HUES48 (cell line): ENCODE measurements around the gene KCNK7.

Source experiments
- H3K27ac ChIP-seq: one replicate; pipeline ENCODE4 v1.7.0; 2013; ENCODE audit warnings: low read depth, low read length, inconsistent platforms
- H3K27me3 ChIP-seq: 2 replicates; pipeline ENCODE4 v1.6.1; 2013; ENCODE audit warnings: mild to moderate bottlenecking, low read length; ENCODE audit not compliant: control insufficient read depth, insufficient read depth
- H3K36me3 ChIP-seq: 2 replicates; pipeline ENCODE4 v1.6.1; 2013; ENCODE audit warnings: low read length; ENCODE audit not compliant: control insufficient read depth, insufficient read depth
- H3K4me1 ChIP-seq: 2 replicates; pipeline ENCODE4 v1.6.1; 2013; ENCODE audit warnings: mild to moderate bottlenecking, low read length; ENCODE audit not compliant: control insufficient read depth, insufficient read depth
- H3K4me3 ChIP-seq: 2 replicates; pipeline ENCODE4 v1.5.1; 2013; ENCODE audit warnings: mild to moderate bottlenecking, low read depth, low read length
- H3K9ac ChIP-seq: 2 replicates; pipeline ENCODE4 v1.6.1; 2013; ENCODE audit warnings: mild to moderate bottlenecking, low read depth, low read length, moderate library complexity
- H3K9me3 ChIP-seq: 2 replicates; pipeline ENCODE4 v1.6.1; 2013; ENCODE audit warnings: low read length; ENCODE audit not compliant: control insufficient read depth, insufficient read depth

Gene KCNK7

DNA sequence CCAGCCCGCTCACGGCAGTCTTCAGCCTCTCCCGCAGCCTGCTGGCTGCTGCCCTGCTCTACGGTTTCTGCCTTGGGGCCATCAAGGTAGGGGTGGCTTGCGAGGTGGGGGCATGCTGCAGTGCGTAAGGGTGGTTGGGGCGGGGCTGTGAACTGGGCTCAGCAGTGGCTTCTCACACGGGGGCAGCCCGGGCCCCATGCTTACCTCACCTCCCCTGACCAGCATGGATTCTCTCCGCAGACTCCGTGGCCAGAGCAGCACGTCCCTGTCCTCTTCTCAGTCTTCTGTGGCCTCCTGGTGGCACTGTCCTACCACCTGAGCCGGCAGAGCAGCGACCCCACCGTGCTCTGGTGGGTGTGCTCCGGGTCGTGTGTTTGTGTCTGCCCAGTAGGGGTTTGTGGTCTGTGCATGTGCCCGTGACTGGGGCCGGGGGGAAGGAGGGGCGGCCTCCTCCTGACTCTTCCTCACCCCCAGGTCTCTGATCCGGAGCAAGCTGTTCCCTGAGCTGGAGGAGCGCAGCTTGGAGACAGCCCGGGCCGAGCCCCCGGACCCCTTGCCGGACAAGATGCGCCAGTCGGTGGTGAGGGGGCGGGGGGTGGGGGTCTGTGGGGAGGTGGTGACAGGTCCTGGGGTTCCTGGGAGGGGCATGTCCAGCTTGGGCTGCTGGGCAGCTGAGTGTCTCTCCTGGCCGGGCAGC is 29.5 kb upstream of the KCNK7 start:
- H3K27me3 ChIP-seq, result no peaks in the 10 kb centered on the region
- no peak overlapping the region for H3K4me3 ChIP-seq
- no peaks in the 10 kb centered on the region for H3K4me1 ChIP-seq
- H3K9me3 ChIP-seq, result no peaks in the 10 kb centered on the region
- no peak overlapping the region for H3K9ac ChIP-seq
- no peak overlapping the region for H3K27ac ChIP-seq
- peaks cover 92% of the 10 kb centered on the region for H3K36me3 ChIP-seq

DNA sequence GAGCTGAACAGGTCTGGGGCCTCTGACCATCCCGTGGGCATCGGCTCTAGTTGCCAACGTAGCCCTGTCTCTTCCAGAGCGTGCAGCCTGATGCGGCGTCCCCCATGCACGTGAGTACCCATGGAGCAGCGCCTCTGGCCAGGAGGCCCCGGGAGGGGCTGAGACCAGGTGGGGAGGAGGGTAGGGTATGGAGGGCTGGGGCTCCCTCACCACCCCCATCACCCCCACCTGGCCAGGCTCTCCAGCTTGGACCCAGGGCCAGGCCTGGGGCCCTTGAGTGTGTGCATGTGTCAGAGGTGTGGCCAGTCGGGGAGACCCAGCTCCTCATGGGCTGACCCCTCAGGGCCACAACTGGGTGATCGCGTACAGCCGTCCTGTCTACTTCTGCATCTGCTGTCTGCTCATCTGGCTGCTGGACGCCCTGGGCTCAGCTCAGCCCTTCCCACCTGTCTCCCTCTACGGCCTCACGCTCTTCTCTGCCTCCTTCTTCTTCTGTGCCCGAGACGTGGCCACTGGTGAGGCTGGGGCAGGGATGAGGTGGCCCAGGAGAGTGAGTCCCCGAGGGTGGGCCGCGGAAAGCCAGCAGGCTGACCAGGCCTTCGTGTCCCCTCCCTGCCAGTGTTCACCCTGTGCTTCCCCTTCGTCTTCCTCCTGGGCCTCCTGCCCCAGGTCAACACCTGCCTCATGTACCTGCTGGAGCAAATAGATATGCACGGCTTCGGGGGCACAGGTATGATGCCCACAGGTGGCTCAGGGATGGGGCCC is 28.4 kb upstream of the KCNK7 start:
- Histone ChIP-seq H3K9ac (no peak overlapping the region), H3K4me1 (no peaks in the 10 kb centered on the region), H3K27me3 (no peaks in the 10 kb centered on the region), H3K9me3 (no peaks in the 10 kb centered on the region), H3K4me3 (no peak overlapping the region), H3K36me3 (peaks cover 92% of the 10 kb centered on the region), H3K27ac (no peak overlapping the region)

DNA sequence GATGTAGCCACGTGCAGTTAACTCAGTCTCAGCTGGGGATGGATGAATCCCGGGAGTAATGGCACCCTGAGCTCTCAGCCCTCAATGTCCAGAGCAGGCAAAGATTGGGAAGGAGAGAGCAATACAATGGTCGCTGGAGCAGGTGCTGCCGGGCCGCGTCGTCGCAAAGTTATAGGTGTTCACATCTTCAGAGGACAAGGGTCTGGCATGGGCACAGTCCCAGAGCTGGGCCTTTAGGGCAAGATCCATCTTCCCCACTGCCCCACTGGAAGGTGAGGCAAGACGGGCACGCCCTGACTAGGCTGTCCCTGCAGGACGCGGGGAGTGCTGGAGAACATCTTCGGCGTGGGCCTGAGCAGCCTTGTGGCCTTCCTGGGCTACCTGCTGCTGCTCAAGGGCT is 27.6 kb upstream of the KCNK7 start:
- H3K9ac ChIP-seq, result no peak overlapping the region
- H3K4me1 ChIP-seq, result no peaks in the 10 kb centered on the region
- H3K36me3 ChIP-seq, result peaks cover 93% of the 10 kb centered on the region
- no peak overlapping the region for H3K27ac ChIP-seq
- H3K27me3 ChIP-seq, result no peaks in the 10 kb centered on the region
- H3K9me3 ChIP-seq, result no peaks in the 10 kb centered on the region
- H3K4me3 ChIP-seq, result no peak overlapping the region

DNA sequence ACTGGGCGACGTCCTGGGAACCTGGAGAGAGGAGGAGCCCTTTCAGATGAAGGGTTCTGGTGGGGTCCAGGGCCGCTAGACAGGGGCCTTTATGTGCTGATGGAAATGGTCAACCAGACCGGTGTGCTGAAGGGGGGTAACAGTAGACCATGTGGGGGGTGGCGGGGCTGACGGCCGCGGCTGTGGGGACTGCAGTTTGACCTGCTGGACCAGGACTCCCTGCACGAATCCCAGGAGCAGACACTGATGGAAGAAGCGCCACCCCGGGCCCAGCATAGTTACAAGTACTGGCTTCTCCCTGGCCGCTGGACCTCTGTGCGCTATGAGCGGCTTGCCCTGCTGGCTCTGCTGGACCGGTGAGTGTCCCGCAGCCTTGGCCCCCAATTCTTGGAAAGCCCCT is 26.4 kb upstream of the KCNK7 start:
- H3K4me3 ChIP-seq, result no peak overlapping the region
- H3K36me3 ChIP-seq, result peaks cover 93% of the 10 kb centered on the region
- H3K4me1 ChIP-seq, result no peaks in the 10 kb centered on the region
- no peaks in the 10 kb centered on the region for H3K9me3 ChIP-seq
- H3K27ac ChIP-seq, result no peak overlapping the region
- no peaks in the 10 kb centered on the region for H3K27me3 ChIP-seq
- H3K9ac ChIP-seq, result no peak overlapping the region

DNA sequence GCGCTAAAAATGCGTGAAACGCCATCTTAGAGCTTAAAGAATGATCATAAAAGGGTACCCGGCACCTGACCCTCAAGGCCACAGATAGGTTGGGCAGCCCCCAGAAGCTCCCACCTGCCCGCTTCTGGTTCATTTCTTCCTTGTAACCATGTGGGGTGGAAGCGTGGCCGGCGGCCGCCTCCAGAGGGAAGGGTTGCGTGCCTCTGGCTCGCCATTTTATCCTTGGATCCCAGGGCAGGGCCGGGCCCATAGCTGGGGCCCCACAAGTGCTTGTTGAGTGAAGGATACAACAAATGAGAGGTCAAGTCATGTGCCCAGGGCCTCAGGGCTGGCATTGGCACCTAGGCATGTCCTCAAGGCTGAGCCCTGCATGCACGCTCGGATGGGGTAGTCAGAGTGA is 25.9 kb upstream of the KCNK7 start:
- Histone ChIP-seq H3K9ac (no peak overlapping the region), H3K4me1 (no peaks in the 10 kb centered on the region), H3K4me3 (no peak overlapping the region), H3K27me3 (no peaks in the 10 kb centered on the region), H3K9me3 (no peaks in the 10 kb centered on the region), H3K27ac (no peak overlapping the region), H3K36me3 (peaks cover 89% of the 10 kb centered on the region)

DNA sequence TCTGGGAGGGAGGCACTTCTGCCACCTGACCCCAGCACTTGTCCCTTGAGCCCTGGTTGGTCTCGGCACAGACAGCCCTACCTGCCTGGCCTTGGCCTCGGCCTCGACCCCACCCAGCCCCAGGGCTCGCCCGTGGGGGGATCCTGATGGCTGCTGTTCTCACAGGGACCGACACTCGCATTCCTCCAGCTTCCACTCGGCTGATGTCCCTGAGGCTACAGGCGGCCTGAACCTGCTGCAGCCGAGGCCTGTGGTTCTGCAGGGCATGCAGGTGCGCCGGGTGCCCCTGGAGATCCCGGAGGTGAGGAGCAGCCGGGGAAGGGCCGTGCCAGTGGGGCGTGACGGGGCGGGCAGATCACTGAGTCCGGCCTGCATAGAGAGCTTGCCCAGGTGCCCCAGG is 25.1 kb upstream of the KCNK7 start:
- H3K27ac ChIP-seq, result no peak overlapping the region
- H3K9me3 ChIP-seq, result no peaks in the 10 kb centered on the region
- H3K4me3 ChIP-seq, result no peak overlapping the region
- no peak overlapping the region for H3K9ac ChIP-seq
- peaks cover 81% of the 10 kb centered on the region for H3K36me3 ChIP-seq
- H3K4me1 ChIP-seq, result no peaks in the 10 kb centered on the region
- no peaks in the 10 kb centered on the region for H3K27me3 ChIP-seq

DNA sequence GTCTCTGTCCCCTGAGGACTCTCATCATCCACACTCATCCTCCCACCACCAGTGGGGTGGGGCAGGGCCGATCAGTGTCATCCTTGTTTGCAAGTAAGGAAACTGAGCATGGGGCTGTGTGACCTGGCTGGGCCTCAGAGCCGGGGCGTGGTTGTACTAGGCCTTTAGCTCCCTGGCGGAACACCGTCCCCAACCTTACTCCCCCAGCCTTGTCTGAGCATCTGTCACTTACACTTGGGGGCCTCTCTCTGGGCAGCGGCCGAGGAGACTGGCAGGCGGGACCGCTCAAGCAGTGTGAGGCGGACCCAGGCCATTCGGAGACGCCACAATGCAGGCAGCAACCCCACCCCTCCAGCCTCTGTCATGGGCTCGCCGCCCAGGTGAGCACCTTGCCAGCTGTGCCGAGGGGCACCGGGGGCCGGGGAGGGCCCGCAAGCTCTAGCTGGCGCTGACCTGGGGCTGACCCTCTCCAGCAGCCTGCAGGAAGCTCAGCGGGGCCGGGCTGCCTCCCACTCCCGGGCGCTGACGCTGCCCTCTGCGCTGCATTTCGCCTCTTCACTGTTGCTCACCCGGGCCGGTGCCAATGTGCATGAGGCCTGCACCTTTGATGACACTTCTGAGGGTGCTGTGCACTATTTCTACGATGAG is 23.8 kb upstream of the KCNK7 start:
- Histone ChIP-seq H3K27ac (no peak overlapping the region), H3K4me3 (no peak overlapping the region), H3K9me3 (no peaks in the 10 kb centered on the region), H3K4me1 (no peaks in the 10 kb centered on the region), H3K27me3 (no peaks in the 10 kb centered on the region), H3K9ac (no peak overlapping the region), H3K36me3 (peaks cover 70% of the 10 kb centered on the region)

DNA sequence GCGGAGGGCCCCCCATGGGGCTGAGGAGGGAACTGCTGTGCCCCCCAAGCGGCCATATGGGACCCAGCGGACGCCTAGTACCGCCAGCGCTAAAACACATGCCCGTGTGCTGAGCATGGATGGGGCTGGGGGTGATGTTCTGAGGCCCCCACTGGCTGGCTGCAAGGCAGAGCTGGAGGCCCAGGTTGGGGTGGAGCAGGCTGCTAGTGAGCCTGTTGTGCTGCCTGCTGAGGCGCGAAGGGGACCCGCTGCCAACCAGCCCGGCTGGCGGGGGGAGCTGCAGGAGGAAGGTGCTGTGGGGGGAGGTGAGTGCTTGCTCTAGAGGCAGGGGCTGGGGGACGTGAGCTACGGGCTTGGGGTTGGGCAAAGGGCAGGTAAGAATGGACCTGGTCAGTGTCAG is 23.2 kb upstream of the KCNK7 start:
- Histone ChIP-seq H3K9ac (no peak overlapping the region), H3K4me1 (no peaks in the 10 kb centered on the region), H3K27me3 (no peaks in the 10 kb centered on the region), H3K4me3 (no peak overlapping the region), H3K27ac (no peak overlapping the region), H3K36me3 (peaks cover 64% of the 10 kb centered on the region), H3K9me3 (no peaks in the 10 kb centered on the region)

DNA sequence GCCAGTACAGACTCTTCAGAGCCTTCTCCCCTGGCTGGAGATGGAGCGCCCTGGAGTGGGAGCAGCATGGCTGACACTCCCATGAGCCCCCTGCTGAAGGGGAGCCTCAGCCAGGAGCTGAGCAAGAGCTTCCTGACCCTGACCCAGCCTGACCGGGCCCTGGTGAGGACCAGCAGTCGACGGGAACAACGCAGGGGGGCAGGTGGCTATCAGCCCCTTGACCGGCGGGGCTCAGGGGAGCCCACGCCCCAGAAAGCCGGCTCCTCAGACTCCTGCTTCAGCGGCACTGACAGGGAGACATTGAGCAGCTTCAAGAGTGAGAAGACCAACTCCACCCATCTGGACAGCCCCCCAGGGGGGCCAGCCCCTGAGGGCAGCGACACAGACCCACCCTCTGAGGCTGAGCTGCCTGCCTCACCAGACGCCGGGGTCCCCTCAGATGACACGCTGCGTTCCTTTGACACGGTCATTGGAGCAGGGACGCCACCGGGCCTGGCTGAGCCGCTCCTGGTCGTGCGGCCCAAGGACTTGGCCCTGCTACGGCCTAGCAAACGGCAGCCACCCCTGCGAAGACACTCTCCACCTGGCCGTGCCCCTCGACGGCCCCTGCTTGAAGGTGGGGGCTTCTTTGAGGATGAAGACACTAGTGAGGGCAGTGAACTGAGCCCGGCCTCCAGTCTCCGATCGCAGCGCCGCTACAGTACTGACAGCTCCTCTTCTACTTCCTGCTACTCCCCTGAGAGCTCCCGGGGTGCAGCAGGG is 22.6 kb upstream of the KCNK7 start:
- no peaks in the 10 kb centered on the region for H3K4me1 ChIP-seq
- no peak overlapping the region for H3K9ac ChIP-seq
- H3K36me3 ChIP-seq, result peaks cover 58% of the 10 kb centered on the region
- H3K27me3 ChIP-seq, result no peaks in the 10 kb centered on the region
- H3K27ac ChIP-seq, result no peak overlapping the region
- no peak overlapping the region for H3K4me3 ChIP-seq
- no peaks in the 10 kb centered on the region for H3K9me3 ChIP-seq

DNA sequence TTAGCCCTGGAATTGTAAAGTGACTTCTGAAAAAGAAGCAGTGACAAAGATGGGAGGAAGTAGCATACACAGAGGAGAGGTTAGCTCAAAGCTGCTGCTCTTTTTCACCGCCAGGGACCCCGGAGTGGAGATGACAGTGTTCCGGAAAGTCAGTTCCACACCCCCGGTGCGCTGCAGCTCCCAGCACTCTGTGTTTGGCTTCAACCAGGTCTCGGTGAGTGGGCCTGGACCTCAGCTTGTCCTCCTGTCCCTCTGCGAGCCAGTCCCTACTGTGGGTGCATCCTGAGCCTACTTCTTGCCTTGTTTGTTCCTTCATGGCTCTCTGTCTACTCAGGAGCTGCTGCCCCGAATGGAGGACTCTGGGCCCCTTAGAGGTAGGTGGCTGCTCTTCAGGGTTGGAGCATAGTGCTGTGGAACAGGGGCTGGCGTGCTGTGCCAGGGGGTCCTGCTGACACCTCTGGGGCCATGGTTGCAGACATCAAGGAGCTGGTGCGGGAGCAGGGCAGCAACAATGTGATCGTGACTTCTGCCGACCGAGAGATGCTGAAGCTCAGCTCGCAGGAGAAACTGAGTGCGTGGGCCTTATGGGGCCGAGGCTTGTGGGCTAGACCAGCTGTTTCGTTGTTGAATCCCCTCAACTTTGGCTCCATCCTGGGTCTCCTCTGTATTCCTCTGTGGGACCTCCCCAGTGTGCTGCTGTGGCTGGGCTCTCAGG is 21.7 kb upstream of the KCNK7 start:
- Histone ChIP-seq H3K9ac (no peak overlapping the region), H3K27ac (no peak overlapping the region), H3K36me3 (peaks cover 59% of the 10 kb centered on the region), H3K27me3 (no peaks in the 10 kb centered on the region), H3K4me3 (0 out of 2 replicates have a peak overlapping the region, but pooled peaks have one; percentile 88), H3K4me1 (no peaks in the 10 kb centered on the region), H3K9me3 (no peaks in the 10 kb centered on the region)
